GM21381 (cell line): ENCODE data around the gene OGFRL1.

ENCODE experiments used
- ATAC-seq: cut with Tn5 transposase; IDR thresholded peaks from one replicate; pipeline ENCODE4 v1.9.1; 2021; ENCODE audit warnings: mild to moderate bottlenecking, moderate library complexity; ENCODE audit not compliant: unreplicated experiment

Gene OGFRL1

DNA sequence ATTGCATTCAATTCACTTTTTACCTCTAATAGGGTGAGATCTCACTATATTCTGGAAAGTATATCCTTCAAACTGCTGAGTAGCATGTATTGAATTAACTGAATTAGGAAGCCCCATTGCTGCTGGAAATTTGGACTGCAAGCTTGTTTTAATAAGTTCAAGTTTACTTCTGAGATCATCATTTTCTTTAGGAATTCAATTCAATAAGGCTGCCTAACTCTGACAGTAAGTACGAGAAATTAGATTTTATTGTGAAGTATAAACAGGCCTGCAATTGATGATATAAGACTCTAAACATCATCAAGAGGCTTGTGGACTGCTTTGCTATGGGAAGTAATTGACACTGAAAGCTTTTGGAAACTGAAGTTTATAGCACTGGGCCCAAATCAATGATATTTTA, 44.4 kb downstream of the OGFRL1 start:
- ATAC-seq = no peak

DNA sequence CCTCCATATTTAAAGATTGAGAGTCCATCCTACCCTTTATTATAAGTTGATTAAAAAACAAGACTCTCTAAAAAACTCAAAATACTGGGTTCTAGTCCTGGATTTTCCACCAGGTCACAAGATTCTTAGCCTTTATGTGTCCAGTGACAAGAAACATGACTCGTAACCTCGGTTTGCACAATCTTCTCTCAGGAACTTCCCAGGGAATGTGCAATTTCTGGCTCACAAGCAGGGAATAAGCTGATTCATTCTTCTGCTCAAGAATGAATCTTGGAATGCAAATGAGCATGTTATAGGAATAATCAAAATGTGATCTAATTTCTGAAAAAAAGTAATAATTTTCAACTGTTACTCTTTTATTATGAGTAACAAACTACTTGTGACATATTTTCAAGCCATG, 45.1 kb downstream of the OGFRL1 start:
- ATAC-seq = no peak

GRCh38 chr6:71334768-71335167, 46.2 kb downstream of the OGFRL1 start:
- no peak for ATAC-seq

GRCh38 chr6:71335544-71335943, 46.9 kb downstream of the OGFRL1 start:
- ATAC-seq = no peak

- ATAC-seq = no peak
Observed at GRCh38 chr6:71336901-71337300, 48.3 kb downstream of the OGFRL1 start.

DNA sequence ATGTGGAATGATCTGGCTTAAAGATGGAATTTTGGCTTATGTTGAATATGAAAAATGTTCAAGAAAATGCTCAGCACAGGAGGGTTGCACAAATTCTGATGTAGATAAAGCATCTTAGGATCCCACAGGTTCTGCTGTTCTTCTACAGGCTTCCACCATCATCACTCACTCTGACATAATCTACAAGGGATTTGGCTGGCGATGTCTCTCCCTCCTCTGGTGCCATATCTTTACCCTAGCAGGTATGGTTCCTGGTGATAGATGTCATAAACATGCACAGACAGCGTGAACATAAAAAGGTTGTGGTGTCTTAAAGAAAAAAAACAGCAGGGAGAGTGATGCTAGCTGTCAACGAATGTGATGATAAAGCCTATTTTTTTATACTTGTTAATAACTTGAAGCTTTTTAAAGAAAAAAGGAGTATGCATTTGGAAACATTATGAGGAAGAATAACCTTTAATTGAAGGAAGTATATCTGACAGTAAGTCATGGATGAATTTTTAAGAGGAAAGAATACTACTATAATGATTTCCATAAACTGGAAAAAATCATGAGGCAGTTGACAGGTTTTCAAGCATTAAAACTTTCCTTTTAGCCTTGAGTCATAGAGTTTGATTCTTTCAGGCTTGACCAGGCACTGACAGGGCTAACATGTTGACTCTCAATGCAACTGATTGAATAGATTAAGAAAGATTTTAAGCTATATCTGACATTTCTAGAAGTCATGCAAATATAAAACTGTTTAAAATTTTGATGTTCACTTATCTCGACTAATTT, 50.1 kb downstream of the OGFRL1 start:
- ATAC-seq = no peak

GRCh38 chr6:71342772-71343171, 54.2 kb downstream of the OGFRL1 start:
- ATAC-seq = no peak

DNA sequence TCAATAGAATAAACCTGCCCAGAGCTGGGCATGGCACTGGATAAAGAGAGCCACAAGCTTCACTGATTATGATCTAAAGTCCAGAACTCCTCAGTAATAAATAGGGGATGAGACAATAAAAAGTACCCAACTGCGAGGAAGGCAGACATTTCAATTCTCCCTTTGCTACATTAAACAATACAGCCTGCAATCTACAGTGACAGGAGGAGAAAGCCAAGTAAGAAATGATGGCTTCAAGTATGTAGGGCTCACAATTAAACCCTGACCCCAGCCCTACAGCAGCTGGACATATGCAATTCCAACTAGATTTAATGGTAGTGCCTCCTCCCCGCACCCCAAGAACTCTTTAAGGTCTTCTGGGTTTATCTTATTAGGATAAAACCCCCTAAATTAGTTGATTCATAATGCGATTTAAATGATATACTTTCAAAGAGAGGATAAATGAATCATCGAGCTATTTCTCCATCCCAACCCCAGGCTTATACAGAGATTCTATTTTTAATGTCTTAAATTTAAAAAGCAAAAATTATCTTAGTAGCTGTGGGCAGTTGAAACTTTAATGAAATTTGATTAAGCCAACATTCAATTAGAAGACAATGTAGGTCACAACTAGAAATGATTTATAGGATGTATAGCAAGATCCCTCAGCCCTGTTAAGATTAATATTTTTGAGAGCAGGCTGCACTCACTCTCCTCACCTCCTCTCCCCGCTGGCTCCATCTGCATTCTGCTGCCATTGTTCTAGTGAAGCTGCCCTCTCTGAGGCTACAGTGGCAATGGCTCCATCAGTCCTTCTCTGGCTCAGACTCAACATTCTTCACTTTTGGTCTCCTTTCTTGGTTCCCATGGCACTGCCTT, 57.1 kb downstream of the OGFRL1 start:
- ATAC-seq = no peak

DNA sequence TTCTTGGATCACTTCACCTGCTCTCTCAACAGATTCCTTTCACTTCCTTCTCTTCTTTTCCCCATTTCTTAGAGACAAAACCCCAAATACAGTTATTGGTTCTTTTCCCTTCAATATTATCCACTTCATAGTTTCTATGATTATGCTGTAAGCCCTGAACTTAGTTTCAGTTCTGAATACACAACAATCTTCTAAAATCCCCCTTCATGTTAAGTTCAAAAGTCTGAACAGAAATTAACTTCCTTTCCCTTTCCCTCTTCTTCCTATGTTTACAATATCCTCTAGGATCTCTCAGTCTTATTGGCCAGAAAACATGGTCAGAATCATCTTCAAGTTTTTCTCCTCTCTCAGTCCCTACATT, 57.7 kb downstream of the OGFRL1 start:
- ATAC-seq = no peak

DNA sequence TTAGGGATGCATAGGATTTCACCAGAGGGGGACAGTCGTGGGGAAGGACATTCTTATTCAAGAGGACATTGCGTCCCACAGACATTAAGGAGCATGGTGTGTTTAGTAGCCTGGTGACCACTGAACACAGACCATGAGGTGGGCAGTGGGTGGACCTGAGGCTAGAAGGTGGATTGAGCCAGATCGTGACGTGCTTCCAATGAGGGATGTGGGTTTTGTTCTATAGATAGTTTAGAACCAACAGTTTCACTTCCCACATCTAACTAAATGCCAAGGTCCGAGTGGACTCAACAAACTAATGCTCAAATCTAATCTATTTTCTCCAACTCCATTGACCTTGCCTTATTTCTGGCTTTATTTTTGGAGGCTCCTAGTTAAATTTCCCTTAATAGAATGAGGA, 58.5 kb downstream of the OGFRL1 start:
- no peak for ATAC-seq

GRCh38 chr6:71349395-71349794, 60.8 kb downstream of the OGFRL1 start:
- ATAC-seq = no peak

DNA sequence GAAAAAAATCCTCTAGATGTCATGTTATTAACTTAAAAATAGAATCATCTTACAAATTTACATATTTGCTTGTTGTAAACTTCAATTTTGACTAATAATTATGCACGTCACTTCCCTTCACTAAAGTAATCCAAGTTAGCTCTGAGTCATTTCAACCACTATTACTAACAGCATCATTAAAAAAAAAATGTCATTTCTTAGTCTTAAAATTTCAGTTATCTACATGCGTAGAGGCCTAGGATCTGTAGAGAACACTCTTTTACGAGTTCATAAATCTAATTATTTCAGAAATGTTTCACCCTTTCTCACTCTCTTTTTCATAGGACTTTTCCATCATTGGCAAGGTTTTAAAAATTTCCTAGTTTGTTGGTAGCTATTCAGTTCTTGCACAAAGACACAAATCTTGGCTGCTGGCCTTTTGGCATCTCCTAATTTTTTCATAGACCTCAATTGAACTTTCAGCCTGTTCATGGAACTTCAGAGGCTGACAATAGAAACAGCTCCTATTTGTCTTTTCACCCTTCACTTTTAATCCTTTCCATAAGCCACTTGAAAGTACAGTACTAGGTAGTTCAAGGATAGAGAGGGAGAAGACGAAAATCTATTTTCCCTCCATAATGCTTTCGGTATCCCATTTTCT, 61.5 kb downstream of the OGFRL1 start:
- ATAC-seq = no peak

- ATAC-seq = no peak
Observed at GRCh38 chr6:71351190-71351589, 62.6 kb downstream of the OGFRL1 start.
